GM18499 (cell line): Measurements from ENCODE around the gene ZFYVE27.

Source experiments
- ATAC-seq: cut with Tn5 transposase; IDR thresholded peaks from one replicate; pipeline ENCODE4 v1.9.1; 2021; ENCODE audit warnings: moderate number of reproducible peaks; ENCODE audit not compliant: insufficient read depth, unreplicated experiment

Gene ZFYVE27

GRCh38 chr10:97766996-97767924 lies 30.3 kb downstream of the ZFYVE27 start:
- no peak for ATAC-seq

GRCh38 chr10:97768322-97769315 lies 31.7 kb downstream of the ZFYVE27 start:
- ATAC-seq: no peak

GRCh38 chr10:97770255-97770654 lies 33.3 kb downstream of the ZFYVE27 start:
- ATAC-seq: no peak

GRCh38 chr10:97771055-97771891 lies 34.3 kb downstream of the ZFYVE27 start:
- no peak for ATAC-seq

GRCh38 chr10:97771913-97772823 lies 35.2 kb downstream of the ZFYVE27 start, which contains the start of gene SFRP5:
Gene SFRP5 (minus strand): TSS chr10:97771999. CDS start chr10:97771833, 166 bp downstream.
- ATAC-seq: no peak

GRCh38 chr10:97773096-97773495 lies 36.2 kb downstream of the ZFYVE27 start:
- no peak for ATAC-seq

- no peak for ATAC-seq
Observed at GRCh38 chr10:97774811-97775294, 37.9 kb downstream of the ZFYVE27 start.

- ATAC-seq: no peak
Observed at GRCh38 chr10:97777143-97777542, 40.2 kb downstream of the ZFYVE27 start.

GRCh38 chr10:97778452-97779302 lies 41.7 kb downstream of the ZFYVE27 start:
- ATAC-seq: no peak

GRCh38 chr10:97779492-97779891 lies 42.6 kb downstream of the ZFYVE27 start:
- ATAC-seq: no peak

GRCh38 chr10:97779975-97780374 lies 43.0 kb downstream of the ZFYVE27 start:
- ATAC-seq: no peak

- ATAC-seq: no peak
Observed at GRCh38 chr10:97780841-97781617, 44.1 kb downstream of the ZFYVE27 start.

GRCh38 chr10:97781618-97782331 lies 44.8 kb downstream of the ZFYVE27 start:
- no peak for ATAC-seq

GRCh38 chr10:97782455-97783228 lies 45.7 kb downstream of the ZFYVE27 start:
- no peak for ATAC-seq

GRCh38 chr10:97784200-97784810 lies 47.4 kb downstream of the ZFYVE27 start:
- ATAC-seq: no peak
